GM23338 (cell line): ENCODE data around the gene COL26A1. TPM values are rescaled to one million over a fixed set of nuclear protein-coding genes. Genes with fewer than 3 reads are reported as not detected.

ENCODE experiments used
- ATAC-seq: fragments of 200-7000 bp; cut with Tn5 transposase; 3 replicates; pipeline ENCODE4 v1.9.1; 2020
- DNase-seq: peaks from one replicate; pipeline ENCODE4 v3.0.0-alpha.2; 2015; ENCODE audit warnings: low spot score
- H2AFZ ChIP-seq: fragments of 200-600 bp; sonication (generic); 2 replicates; pipeline ENCODE4 v1.8.0; 2016; ENCODE audit warnings: antibody characterized with exemption, mild to moderate bottlenecking, moderate library complexity
- H3F3A ChIP-seq: fragments of 200-600 bp; sonication (generic); replicated peaks from 2 replicates; pipeline ENCODE4 v1.8.0; 2017; ENCODE audit warnings: antibody characterized with exemption, mixed run types, low read depth
- H3K27ac ChIP-seq: fragments of 200-600 bp; sonication (generic); 2 replicates; pipeline ENCODE4 v1.6.1; 2016; ENCODE audit warnings: low read depth
- H3K27me3 ChIP-seq: fragments of 200-600 bp; sonication (generic); 2 replicates; pipeline ENCODE4 v1.8.0; 2016; ENCODE audit warnings: mild to moderate bottlenecking, mixed run types, moderate library complexity; ENCODE audit not compliant: insufficient read depth
- H3K36me3 ChIP-seq: fragments of 200-600 bp; sonication (generic); 2 replicates; pipeline ENCODE4 v1.8.0; 2016; ENCODE audit warnings: mild to moderate bottlenecking; ENCODE audit not compliant: insufficient read depth
- H3K4me1 ChIP-seq: fragments of 200-600 bp; sonication (generic); 2 replicates; pipeline ENCODE4 v1.8.0; 2016; ENCODE audit warnings: mild to moderate bottlenecking, moderate library complexity; ENCODE audit not compliant: insufficient read depth
- H3K4me2 ChIP-seq: fragments of 200-600 bp; sonication (generic); 2 replicates; pipeline ENCODE4 v1.7.1; 2017; ENCODE audit warnings: mixed run types
- H3K4me3 ChIP-seq: fragments of 200-600 bp; sonication (generic); 2 replicates; pipeline ENCODE4 v1.6.1; 2016; ENCODE audit warnings: mixed run types
- H3K79me2 ChIP-seq: fragments of 200-600 bp; sonication (generic); replicated peaks from 2 replicates; pipeline ENCODE4 v1.8.0; 2017; ENCODE audit warnings: mild to moderate bottlenecking; ENCODE audit not compliant: insufficient read depth
- H3K9me2 ChIP-seq: fragments of 200-600 bp; sonication (generic); 2 replicates; pipeline ENCODE4 v1.8.0; 2017; ENCODE audit not compliant: insufficient read depth
- H4K20me1 ChIP-seq: fragments of 200-600 bp; sonication (generic); replicated peaks from 2 replicates; pipeline ENCODE4 v1.8.0; 2017; ENCODE audit warnings: mild to moderate bottlenecking; ENCODE audit not compliant: insufficient read depth
- H3K27ac Mint-ChIP-seq: 2 replicates; pipeline ENCODE4 v1.8.0; 2020; ENCODE audit warnings: inconsistent platforms, mild to moderate bottlenecking, moderate library complexity, mixed read lengths
- H3K27me3 Mint-ChIP-seq: 3 replicates; pipeline ENCODE4 v1.8.0; 2022; ENCODE audit warnings: low read depth, mild to moderate bottlenecking, moderate library complexity, mixed read lengths, inconsistent platforms; ENCODE audit not compliant: insufficient read depth, poor library complexity
- H3K36me3 Mint-ChIP-seq: 3 replicates; pipeline ENCODE4 v1.8.0; 2021; ENCODE audit warnings: low read depth, mild to moderate bottlenecking, inconsistent platforms, moderate library complexity, mixed read lengths
- H3K4me1 Mint-ChIP-seq: 3 replicates; pipeline ENCODE4 v1.8.0; 2020; ENCODE audit warnings: mild to moderate bottlenecking, inconsistent platforms, mixed read lengths
- H3K4me3 Mint-ChIP-seq: 3 replicates; pipeline ENCODE4 v1.8.0; 2021; ENCODE audit warnings: moderate library complexity, mild to moderate bottlenecking, inconsistent platforms, mixed read lengths
- H3K9me3 Mint-ChIP-seq: 3 replicates; pipeline ENCODE4 v1.8.0; 2020; ENCODE audit warnings: moderate library complexity, mild to moderate bottlenecking, inconsistent platforms, mixed read lengths
- CREB1 ChIP-seq: fragments of 250-450 bp; sonication (Bioruptor Pico); IDR thresholded peaks from 2 replicates; pipeline ENCODE4 v1.5.0; 2020; ENCODE audit warnings: low read depth, mild to moderate bottlenecking, moderate library complexity
- EZH2 ChIP-seq: fragments of 200-600 bp; sonication (generic); IDR thresholded peaks from one replicate; pipeline ENCODE4 v1.8.0; 2017; ENCODE audit warnings: antibody characterized with exemption, mild to moderate bottlenecking, low read depth; ENCODE audit not compliant: unreplicated experiment
- EZH2phosphoT487 ChIP-seq: fragments of 200-600 bp; sonication (generic); IDR thresholded peaks from one replicate; pipeline ENCODE4 v1.8.1; 2018; ENCODE audit warnings: antibody characterized with exemption; ENCODE audit not compliant: unreplicated experiment
- JUNB ChIP-seq: IDR thresholded peaks from one replicate; pipeline ENCODE4 v1.6.1; 2016; ENCODE audit warnings: antibody characterized with exemption; ENCODE audit not compliant: unreplicated experiment
- NANOG ChIP-seq: IDR thresholded peaks from 2 replicates; pipeline ENCODE4 v1.6.1; 2016; ENCODE audit warnings: antibody characterized with exemption, borderline replicate concordance
- POLR2AphosphoS5 ChIP-seq: IDR thresholded peaks from 2 replicates; pipeline ENCODE4 v1.6.1; 2016; ENCODE audit warnings: antibody characterized with exemption, low read depth
- ZNF114 ChIP-seq: fragments of 250-450 bp; sonication (Bioruptor Pico); IDR thresholded peaks from 2 replicates; pipeline ENCODE4 v1.5.0; 2020; ENCODE audit warnings: mild to moderate bottlenecking, moderate library complexity
- ZNF331 ChIP-seq: fragments of 250-450 bp; sonication (Bioruptor Pico); IDR thresholded peaks from 2 replicates; pipeline ENCODE4 v1.5.0; 2020; ENCODE audit warnings: low read depth, mild to moderate bottlenecking, moderate library complexity
- ZNF462 ChIP-seq: fragments of 250-450 bp; sonication (Bioruptor Pico); IDR thresholded peaks from 2 replicates; pipeline ENCODE4 v1.5.0; 2020; ENCODE audit warnings: mild to moderate bottlenecking, moderate library complexity
- polyA plus RNA-seq: library from polyadenylated mRNA; unstranded; fragments of >200 nt; fragmentation: Nextera tagmentation; extraction: Ambion mirVana; gene quantifications from 2 replicates; pipeline ENCODE4 v1.2.1, GENCODE V29; 2016
- total RNA-seq: library from RNA; depleted of rRNA; stranded (reverse); fragments of >200 nt; shearing (Covaris generic); gene quantifications from 2 replicates; pipeline ENCODE4 v1.2.3, GENCODE V29; 2014
- TF ChIP-seq, protein P1 (sequence below): IDR thresholded peaks from 2 replicates; pipeline ENCODE4 v1.6.1; 2016; ENCODE audit warnings: antibody characterized with exemption
- TF ChIP-seq, protein P2 (sequence below): IDR thresholded peaks from one replicate; pipeline ENCODE4 v1.6.1; 2018; ENCODE audit warnings: antibody characterized with exemption; ENCODE audit not compliant: unreplicated experiment

COL26A1 gene
- total and polyA plus RNA-seq, 2 experiments from 2014 or later = 17.8 to 55.0 TPM

DNA sequence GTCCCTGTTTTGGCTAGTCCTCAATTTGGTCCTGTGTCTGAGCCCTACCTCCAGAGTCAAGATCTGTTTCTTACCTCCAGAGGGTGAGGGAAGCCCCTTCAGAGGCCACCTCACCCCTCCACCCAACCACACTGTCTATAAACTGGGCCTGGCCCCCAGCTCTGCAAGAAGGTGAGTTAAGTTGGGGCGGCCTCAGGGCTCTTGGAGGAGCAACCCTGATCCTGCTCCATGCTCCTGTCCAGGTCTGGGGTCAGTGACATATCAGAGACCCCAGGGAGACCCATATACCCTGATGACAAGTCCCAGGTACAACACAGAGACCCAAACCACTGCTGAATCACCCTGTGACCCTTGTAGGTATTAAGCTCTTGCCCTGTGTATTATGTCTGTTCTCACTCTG is 196.9 kb downstream of the COL26A1 start:
- peaks cover 4% of the 10 kb centered on the region; the same call in 1 of the 3 replicates for H3K36me3 Mint-ChIP-seq
- H3K27ac ChIP-seq = no peak overlapping the region
- H3K9me3 Mint-ChIP-seq = no peaks in the 10 kb centered on the region

More for the DNA sequence above, 196.9 kb downstream of the COL26A1 start:
- Mint-ChIP-seq H3K27ac (no peak overlapping the region), H3K4me1 (peaks cover 12% of the 10 kb centered on the region), H3K27me3 (peaks cover 19% of the 10 kb centered on the region), H3K4me3 (no peak overlapping the region)
- Histone ChIP-seq H3K4me1 (peaks cover 7% of the 10 kb centered on the region; the same call in 1 of the 2 replicates), H3K4me3 (no peak overlapping the region), H3F3A (peaks cover 6% of the 10 kb centered on the region; the same call in 1 of the 2 replicates), H3K36me3 (no peaks in the 10 kb centered on the region), H3K27me3 (no peaks in the 10 kb centered on the region), H3K9me2 (no peaks in the 10 kb centered on the region), H3K79me2 (no peaks in the 10 kb centered on the region), H4K20me1 (no peaks in the 10 kb centered on the region; the same call in 1 of the 2 replicates), H3K4me2 (no peak overlapping the region), H2AFZ (no peak overlapping the region)
- ATAC-seq (no peak), DNase-seq (no peak)
- TF ChIP-seq ZNF114 = no peak
- TF ChIP-seq, protein P1, sequence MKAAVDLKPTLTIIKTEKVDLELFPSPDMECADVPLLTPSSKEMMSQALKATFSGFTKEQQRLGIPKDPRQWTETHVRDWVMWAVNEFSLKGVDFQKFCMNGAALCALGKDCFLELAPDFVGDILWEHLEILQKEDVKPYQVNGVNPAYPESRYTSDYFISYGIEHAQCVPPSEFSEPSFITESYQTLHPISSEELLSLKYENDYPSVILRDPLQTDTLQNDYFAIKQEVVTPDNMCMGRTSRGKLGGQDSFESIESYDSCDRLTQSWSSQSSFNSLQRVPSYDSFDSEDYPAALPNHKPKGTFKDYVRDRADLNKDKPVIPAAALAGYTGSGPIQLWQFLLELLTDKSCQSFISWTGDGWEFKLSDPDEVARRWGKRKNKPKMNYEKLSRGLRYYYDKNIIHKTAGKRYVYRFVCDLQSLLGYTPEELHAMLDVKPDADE = no peak
- TF ChIP-seq, protein P2, sequence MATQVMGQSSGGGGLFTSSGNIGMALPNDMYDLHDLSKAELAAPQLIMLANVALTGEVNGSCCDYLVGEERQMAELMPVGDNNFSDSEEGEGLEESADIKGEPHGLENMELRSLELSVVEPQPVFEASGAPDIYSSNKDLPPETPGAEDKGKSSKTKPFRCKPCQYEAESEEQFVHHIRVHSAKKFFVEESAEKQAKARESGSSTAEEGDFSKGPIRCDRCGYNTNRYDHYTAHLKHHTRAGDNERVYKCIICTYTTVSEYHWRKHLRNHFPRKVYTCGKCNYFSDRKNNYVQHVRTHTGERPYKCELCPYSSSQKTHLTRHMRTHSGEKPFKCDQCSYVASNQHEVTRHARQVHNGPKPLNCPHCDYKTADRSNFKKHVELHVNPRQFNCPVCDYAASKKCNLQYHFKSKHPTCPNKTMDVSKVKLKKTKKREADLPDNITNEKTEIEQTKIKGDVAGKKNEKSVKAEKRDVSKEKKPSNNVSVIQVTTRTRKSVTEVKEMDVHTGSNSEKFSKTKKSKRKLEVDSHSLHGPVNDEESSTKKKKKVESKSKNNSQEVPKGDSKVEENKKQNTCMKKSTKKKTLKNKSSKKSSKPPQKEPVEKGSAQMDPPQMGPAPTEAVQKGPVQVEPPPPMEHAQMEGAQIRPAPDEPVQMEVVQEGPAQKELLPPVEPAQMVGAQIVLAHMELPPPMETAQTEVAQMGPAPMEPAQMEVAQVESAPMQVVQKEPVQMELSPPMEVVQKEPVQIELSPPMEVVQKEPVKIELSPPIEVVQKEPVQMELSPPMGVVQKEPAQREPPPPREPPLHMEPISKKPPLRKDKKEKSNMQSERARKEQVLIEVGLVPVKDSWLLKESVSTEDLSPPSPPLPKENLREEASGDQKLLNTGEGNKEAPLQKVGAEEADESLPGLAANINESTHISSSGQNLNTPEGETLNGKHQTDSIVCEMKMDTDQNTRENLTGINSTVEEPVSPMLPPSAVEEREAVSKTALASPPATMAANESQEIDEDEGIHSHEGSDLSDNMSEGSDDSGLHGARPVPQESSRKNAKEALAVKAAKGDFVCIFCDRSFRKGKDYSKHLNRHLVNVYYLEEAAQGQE = no peak
- TF ChIP-seq ZNF331 (CRISPR knock-in tag) = no peak
- no peak for TF ChIP-seq NANOG
- no peak for TF ChIP-seq POLR2AphosphoS5
- no peak for TF ChIP-seq CREB1
- TF ChIP-seq EZH2 = no peak
- no peak for TF ChIP-seq EZH2phosphoT487
- no peak for TF ChIP-seq ZNF462 (CRISPR knock-in tag)
- TF ChIP-seq JUNB = no peak
